Epidermal melanocyte (primary cell): ENCODE results near the gene CIRBP.
A peak's percentile ranks its signal among the peaks of the same experiment; 100 is the strongest.

Experiments
- DNase-seq: peaks from one replicate; pipeline ENCODE4 v3.0.0; 2011; ENCODE audit warnings: low spot score; ENCODE audit not compliant: insufficient read length

Gene CIRBP

DNA sequence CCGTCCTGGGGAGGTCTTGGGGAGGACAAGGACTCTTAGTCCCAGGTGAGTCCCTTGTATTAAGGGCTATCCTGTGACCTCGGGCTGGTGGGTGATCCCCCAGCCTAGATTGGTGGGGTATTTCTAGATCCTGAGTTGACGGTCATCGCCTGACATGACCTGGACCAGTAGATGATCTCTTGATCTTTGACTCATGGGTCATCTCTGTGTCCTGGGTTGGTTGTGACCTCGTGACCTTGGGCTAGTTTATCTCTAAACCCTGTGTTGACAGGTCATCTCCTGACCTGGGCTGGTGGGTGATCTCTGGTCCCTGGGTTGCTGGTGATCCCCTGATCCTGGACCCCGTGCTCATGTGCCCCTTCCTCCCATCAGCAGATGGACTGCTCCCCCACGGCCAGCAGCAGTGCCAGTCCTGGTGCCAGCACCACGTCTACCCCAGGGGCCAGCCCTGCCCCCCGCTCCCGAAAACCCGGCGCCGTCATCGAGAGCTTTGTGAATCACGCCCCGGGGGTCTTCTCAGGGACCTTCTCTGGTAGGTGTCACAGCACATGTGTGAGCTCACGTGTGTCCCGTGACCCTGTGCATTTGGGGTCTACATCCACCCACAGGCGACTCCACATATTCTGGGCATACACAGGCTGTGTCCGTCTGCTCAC, 14.5 kb upstream of the CIRBP start:
- no peak for DNase-seq

DNA sequence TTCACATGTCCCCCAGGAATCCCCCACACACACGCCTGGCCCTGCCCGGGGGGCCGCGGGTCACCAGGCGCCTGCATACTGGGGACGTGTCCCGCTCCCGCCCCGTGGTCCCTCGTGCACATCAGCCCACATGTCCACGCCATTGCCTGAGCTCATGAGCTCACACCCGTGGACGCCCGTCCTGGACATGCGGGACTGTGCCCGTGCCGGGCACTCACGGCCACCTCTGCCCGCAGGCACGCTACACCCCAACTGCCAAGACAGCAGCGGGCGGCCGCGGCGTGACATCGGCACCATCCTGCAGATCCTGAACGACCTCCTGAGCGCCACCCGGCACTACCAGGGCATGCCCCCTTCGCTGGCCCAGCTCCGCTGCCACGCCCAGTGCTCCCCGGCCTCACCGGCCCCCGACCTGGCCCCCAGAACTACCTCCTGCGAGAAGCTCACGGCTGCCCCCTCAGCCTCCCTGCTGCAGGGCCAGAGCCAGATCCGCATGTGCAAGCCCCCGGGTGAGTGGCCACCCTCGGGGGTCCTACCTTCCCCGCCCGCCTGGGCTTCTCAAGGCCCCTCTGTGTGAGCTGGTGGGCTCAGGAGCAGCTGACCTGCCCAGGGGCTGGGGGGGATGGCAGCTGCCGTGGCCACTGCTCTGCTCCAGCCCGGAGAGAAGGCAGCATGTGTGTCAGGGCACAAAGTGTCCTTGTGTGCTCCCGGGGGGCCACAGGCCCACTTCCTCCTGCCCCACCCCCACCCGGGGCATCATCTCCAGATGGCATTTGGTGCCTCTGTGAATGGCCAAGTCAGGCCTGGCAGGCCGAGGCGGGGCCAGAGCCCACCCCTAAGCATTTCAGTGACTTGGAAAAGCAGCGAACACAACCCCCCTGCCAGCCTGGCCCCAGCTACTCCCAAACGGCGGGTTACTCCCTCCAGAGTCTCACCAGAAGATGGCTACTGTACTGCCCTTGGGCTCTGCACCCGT, 13.7 kb upstream of the CIRBP start:
- DNase-seq, result no peak

DNA sequence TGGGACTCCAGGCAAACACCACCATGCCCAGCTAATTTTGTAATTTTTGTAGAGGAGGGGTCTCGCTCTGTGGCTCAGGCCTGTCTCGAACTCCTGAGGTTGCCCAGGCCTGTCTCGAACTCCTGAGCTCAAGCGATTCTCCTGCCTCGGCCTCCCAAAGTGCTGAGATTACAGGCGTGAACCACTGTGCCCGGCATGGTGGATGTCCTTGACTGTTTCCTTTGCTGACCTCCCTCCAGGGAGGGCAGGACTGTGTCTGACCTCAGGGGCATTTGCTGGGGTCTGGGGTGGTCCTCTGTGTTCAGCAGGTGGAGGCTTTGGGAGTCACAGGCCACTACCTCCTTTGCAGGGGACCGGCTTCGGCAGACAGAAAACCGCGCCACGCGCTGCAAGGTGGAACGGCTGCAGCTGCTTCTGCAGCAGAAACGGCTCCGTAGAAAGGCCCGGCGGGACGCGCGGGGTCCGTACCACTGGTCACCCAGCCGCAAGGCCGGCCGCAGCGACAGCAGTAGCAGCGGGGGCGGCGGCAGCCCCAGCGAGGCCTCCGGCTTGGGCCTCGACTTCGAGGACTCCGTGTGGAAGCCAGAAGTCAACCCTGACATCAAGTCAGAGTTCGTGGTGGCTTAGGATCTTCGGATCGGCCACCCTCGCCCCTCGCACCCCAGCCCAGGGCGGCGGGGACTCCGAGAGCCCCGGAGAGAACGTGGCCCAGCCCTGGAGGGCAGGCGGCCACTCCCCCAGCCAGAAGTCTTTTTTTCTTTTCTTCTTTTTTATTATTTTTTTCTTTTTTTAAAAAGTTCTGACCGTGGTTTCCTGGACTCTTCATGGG, 12.3 kb upstream of the CIRBP start:
- DNase-seq, result no peak

DNA sequence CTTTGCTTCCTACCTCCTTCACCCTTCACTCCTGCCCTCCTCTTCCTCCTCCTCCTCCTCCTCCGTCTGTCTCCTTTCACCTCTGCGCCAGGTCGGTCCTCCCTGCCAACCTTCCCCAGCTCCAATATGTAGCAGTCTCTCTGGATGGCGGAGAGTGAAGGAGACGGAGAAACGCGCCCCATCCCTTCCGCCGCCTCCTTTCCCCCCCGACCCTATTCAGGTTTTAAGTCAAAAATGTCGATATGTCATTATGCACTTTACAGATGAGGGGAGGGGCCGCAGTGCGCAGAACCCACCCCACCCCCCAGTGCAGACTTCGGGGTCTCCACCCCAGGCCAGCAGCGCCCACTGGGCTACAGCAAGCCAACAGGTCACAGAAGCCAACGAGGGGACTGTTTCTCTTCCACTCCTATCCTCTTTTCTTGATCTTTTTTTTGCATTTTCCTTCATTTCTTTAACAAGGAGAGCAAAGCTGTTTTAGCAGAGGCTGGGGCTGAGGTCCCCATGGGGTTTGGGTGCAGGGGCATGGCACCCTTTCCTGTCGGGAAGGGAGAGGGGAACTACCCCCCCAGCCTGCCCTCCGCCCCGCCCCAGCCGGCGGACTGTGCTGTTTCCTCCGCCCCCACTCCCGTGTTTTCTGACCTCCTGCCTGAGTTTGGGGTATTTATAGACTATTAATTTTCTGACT, 11.5 kb upstream of the CIRBP start:
- DNase-seq, result no peak

DNA sequence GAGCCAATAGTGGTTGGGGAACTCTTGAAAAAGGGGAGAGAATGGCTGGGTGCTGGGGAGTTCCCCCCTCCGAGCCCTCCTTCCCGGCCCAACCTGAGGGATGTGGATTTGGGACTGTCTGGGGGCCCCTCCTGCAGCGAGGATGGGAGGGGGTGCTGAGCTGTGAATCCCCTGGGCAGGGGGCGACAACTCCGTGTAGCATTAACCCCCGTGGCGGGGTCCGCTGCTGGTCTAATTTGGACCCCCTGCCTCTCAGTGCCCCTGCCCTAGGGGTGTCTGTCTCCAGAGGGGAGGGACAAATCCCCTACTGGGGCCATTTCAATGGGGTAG, 11.0 kb upstream of the CIRBP start:
- no peak for DNase-seq

DNA sequence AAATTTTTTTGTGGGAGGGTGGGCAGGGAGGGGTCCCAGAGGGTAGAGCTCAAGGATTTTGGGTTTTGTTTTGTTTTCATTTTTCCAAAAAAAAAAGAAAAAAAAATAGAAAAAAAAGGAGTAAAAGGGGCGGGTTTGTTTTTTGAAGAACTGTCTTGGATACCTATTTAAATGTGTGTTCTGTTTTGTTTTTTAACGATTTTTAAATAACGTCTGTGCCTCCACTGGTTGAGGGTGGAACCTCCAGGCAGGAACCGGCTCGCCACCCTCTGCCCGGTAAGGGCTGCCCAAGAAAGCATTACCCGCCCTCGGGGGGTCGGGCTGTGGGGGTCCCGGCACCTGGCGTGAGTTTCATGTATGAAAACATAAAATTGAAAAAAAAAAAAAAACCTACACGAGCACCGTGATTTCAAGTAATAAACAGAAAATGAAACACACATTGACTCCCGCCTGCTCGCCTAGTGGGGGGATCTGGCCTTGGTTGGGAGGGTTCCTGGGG, 10.4 kb upstream of the CIRBP start:
- no peak for DNase-seq

DNA sequence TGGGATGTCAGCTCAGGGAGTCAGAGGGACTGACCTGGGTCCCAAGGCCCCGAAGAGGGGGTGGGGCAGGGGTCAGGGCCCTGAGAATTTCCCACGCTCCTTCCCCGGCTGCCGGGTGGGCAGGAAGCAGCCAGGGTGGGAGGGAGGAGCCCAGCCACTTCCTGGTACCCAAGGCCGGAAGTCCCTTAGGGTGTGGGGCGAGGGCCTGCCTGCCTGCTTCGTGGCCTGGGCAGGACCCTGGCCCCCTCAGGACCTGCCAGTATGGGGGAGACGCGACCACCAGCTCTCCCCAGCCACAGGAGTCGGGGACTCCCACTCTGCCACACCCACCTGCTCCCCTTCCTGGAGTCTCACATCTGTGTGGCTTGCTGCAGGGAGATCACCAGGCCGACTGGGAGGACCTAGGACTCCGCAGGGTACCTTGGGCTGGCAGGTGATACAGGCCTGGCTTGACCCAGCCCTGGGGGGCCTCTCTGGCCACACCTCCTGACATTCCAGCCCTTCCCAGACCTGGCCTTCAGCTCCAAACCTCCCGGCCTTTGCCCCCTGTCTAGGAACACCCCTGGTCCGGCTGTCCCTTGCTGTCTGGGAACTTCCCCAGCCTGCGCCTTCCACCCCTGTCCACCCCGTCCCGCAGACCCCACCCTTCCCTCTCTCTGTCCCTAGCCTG, 9.8 kb upstream of the CIRBP start:
- DNase-seq, result no peak

DNA sequence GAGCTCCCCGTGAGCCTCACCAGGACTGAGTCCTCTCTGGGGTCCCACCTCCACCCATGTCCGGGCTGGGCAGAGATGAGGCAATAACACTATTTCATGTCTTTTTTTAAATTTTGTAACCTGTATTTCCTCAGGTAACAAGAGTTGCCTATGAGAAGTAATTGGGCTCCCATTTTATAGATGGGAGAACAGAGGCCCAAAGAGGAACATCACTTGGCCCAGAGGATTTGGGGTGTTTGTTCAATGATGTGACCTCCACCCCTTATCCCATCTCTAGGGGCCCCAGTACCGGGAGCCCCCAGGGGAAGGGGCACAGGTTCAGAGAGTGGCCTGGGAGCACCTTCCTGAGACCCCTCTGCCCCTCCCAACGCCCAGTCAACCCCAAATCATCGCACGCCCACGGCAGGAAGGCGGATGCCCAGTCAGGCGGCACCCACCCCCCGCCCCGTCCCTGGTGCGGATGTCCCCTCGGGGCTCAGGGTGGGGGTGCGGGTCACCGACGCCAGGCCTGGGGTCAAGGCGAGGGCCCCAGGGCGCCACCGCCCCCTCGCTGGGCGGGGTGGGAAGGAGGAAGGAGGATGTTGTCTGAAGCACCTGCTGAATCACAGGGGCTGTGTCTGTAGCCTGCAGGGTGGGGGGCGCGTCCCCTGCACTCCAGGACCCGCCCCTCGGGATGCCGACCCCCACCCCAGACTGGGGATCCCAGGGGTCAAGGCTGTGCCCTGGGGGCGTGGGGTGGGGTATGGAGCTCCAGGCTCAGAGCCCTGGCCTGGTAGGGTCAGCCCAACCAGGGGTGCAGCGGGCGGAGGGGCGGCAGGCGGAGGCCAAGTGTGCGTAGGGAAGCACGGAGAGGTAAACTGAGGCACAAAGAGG, 9.0 kb upstream of the CIRBP start:
- DNase-seq, result no peak

DNA sequence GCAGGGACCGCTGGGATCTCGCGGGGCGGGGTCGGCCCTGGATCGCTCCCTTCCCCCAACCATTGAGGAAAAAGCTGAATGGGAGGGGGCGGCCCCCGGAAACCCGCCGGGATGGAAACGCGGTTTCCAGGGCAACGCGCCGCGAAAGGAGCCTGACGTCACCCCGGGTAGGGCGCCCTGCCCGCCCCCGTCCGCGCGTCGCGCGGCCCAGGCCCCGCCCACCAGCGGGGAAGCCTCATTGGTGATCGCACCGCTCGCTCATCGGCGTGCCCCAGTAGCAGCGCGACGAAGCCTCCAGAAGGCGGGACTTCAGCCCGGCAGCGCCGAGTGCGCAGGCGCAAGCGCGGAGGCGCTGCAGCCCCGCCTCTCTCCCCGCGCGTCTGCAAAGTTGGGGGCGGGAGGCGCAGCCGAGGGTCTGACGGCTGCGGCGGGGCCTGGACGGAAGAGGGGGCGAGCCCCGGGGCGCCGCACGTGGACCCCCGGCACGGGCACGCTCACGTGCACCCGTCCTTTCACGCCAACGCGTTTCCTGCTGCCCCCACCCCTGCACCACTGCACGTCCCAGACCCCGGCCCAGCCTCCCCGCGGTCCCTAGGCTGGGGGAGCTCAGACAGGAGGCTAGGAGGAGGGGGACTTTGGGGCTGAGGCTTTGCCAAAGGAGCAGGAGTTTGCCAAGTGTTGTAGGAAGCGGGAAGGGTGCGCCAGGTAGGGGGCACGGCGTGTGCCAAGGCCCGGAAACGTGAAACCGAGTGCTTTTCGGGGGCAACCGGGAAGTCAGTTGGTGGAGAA, 8.2 kb upstream of the CIRBP start:
- DNase-seq, result peak; percentile 98

DNA sequence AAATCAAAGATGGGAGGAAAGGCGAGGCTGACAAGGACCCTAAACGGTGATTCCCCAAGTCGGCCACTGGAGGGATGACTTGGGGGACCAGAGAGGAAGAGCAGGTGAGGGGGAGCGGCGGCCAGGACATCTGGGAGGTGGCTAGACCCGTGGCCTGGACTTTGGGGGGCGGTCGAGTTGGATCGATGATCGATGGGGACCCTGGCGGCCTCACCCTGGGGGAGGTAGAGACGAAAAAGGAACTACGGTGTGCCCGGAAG, 7.7 kb upstream of the CIRBP start:
- no peak for DNase-seq

DNA sequence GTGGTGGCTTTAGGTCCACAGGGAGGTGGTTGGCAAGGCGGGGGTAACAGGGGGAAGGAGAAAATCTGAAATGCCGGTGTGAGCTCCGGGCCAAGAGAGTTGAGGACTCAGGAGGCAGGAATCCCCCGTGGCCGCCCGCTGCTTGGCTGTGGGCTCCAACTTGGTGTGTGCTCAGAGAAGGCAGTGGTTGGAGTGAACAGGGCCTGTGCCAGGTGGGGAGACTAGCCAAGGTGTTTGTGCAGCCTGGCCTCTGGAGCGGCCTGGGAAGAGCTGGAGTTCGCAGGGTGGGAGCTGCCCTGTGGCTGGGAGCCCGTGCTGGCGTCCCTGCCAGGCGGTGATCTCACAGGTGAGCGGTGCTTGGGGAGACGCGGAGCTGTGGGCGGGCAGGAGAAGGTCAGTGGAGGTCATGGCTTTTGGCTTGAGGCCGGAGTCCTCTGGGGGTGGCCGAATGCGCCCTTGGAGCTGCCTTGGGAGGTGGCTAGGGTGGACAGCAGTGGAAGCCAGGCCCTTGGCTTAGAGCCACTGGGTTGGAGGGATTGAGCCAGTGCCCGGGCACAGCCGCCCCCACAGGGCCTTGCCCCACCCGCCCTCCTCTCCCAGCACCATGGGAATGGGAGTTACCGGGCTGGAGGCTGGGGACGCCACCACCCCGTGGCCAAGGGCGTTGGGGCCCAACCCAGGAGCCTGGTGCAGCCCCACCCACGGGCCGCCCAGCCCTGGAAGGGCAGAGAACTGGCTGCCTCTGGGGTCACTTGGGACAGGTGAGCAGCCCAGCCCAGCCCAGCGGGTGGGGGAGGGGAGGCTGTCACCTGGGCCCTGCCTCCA, 7.1 kb upstream of the CIRBP start:
- no peak for DNase-seq

DNA sequence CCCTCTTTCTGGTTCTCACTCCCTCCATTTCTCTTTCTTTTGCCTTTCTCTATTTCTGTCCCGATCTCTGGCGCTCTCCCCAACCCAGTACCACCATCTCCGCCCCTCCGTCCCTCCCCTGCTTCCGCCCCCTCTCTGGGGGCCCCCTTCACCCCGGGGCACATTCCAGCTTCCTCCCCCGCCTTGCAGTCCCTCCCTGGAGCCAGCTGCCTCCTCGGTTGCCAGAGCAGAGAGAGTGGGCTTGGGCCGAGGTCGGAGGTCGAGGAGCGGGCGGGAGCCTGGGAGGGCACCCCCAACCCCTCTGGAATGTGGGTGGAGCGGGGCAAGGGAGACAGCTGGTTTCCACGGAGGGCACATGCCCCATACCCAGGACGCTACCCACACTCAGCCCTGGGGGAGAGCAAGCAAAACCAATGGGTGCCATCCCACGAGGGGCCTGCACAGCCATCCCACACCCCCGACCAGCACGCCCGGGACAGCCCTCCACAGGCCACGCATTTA, 6.5 kb upstream of the CIRBP start:
- no peak for DNase-seq

DNA sequence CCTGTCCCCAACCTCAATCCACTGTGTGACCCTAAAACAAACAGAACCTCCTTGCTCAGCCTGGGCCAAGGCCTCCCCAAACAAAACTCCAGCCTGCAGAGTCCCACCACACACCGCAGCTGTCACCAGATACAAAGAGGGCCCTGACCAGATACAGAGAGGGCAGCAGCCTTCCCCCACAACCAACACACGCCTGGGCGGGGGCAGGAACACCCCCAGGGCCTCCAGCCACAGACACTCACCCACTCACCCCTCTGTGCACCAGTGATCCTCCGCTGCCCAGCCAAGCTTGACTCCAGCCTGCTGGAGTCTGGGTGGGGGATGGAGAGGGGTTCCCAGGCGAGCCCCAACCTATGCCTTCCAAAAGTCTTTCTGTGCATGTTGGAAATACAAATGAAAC, 5.9 kb upstream of the CIRBP start:
- no peak for DNase-seq

DNA sequence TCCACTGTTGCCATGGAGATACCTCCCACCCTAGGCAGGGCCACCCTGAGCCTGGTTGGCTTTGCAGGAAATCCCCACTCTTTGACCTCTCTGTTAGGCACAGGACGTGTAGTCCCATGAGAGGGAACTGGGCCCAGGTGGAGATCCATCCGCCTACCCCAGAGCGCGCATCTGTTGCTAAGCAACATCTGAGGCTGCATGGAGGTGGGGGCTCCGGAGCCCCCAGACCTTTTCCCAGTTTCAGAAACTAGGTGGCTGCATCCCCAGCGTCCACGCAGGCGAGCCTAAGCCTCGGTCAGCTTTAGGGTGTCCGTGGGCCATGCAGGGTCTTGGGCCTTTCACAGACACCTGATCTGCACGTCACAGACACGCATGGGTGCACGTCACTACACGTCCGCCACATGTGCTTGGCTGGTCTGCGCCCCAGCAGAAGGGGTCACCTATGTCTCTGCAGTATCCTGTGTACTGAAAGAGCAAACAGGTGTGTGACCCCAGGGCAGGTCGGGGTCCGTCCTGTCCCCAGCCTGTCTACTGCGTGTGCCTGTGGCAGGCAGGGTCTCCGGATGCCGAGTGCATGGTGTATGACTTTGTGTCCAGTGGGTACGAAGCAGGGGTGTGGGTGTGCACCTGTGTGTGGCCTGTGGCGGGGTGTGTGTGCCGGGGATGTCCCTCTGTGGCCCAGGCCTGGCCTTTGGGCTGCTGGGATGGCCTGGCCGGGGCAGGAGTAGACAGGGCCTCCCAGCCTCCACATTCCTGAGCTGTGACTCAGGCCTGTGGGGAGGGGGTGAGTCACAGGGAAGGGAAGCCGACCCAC, 4.1 kb upstream of the CIRBP start:
- no peak for DNase-seq

DNA sequence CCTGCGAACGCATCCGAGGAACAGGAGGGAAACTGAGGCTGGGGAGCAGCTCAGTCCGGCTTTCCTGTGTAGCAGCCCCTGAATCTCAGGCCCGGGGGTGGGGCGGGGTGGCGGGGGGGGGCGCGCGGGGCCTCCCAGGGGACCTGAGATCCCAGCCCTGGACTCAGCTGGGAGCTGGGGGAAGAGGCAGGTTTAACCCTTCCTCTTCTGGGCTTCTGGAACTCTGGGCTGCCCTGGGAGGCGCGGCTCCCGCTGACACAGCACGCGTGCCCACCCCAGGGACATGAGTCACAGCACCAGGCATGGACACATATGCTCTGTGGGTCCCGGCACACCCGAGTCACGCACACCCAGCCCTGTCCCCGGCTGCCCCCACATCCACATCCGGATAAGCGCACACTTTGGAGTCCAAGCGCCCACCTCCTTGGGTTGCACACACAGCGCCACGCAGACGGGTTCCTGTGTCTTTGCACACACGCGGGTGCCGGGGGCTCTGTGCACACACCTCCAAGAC, 3.5 kb upstream of the CIRBP start:
- DNase-seq, result peak; percentile 82

DNA sequence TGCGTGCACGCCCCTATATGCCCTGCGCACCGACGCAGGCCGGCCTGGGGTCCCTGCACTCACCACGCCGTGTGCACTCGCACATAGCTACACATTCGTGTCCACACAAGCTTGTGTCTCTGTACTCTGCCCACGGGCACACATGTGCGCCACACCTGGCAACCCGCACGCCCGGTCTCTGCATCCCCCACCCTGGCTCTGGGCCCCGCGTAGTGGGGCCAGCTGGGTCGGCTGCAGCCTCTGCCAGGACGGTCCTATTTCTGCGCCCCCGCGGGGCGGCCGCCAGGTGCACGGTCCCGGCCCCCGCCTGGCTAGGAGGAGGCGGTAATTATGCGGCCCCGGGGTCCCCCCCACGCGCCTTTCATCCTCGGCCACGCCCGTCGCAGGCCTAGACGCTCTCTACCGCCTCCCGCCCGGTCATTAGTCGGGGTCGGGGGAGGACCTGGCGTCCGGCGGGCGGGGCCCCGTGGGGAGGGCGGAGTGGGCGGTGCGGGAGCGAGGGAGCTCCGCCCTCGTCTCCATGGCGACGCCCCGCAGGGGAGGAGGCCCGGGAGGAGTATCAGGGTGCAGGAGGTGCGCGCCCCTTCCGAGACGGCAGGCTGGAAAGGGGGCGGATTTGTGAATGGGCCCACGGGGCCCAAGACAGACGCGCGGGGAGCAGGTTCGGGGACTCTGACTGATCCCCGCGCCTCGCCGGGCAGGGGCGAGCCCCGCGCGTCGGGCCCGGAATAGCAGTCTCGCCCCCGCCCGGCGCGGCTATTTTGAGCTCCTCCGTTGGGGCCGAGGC, 2.8 kb upstream of the CIRBP start:
- peak; percentile 91 for DNase-seq
